Measurements from ENCODE around the gene NFS1. TPM values are rescaled to one million over a fixed set of nuclear protein-coding genes. Genes with fewer than 3 reads are reported as not detected.

The NFS1 gene
- total and polyA plus RNA-seq, 4 donors = 30.1 to 55.2 (median 46.1) TPM

DNA sequence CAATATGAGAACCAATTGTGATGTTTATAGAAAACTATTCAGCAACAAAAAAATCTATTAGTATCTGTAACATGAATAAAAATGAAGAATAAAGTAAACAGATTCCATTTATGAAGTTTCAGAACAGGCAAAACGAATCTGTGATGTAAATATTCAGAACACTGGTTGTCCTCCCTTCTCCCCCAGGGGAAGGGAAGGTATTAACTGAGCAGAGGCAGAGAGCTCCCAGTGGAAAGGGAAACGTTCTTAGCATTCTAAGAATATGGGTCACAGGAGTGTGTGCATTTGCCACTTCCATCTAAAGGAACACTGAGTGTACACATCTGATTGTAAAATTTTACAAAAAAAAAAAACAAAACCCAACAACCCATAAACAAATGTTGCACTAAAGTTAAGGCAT lies 60.4 kb downstream of the NFS1 start:
- H3K9ac ChIP-seq (ENCODE audit: low read depth in 1 of 2, low read length in 2 of 2) = no peak overlapping the region
- no peak for TF ChIP-seq REST (IDR thresholded peaks at IDR 0.05)
- no peak for TF ChIP-seq JUND (IDR thresholded peaks at IDR 0.05)
- TF ChIP-seq RXRA (IDR thresholded peaks at IDR 0.05) = no peak
- TF ChIP-seq EGR1 (IDR thresholded peaks at IDR 0.05; ENCODE audit: low read depth in 2 of 2) = no peak
- TF ChIP-seq FOXA1 (IDR thresholded peaks at IDR 0.05) = no peak
- no peak for TF ChIP-seq MAX (IDR thresholded peaks at IDR 0.05)
- TF ChIP-seq ATF3 (IDR thresholded peaks at IDR 0.05) = no peak
- TF ChIP-seq CTCF (IDR thresholded peaks at IDR 0.05; ENCODE audit: low read depth, low read length, missing input control) = no peak
- no peak for TF ChIP-seq YY1 (IDR thresholded peaks at IDR 0.05)
- TF ChIP-seq TAF1 (conservative IDR thresholded peaks at IDR 0.05) = no peak
- no peak for TF ChIP-seq ZBTB33 (IDR thresholded peaks at IDR 0.05)
- no peak for TF ChIP-seq RAD21 (IDR thresholded peaks at IDR 0.05)
- no peak for TF ChIP-seq GABPA (IDR thresholded peaks at IDR 0.05 in 1 of 2, conservative IDR thresholded peaks at IDR 0.05 in 1 of 2)
- no peak for TF ChIP-seq HNF4A (conservative IDR thresholded peaks at IDR 0.05)
- no peak for TF ChIP-seq NR2F2 (IDR thresholded peaks at IDR 0.05)
- TF ChIP-seq FOXA2 (IDR thresholded peaks at IDR 0.05) = no peak
- TF ChIP-seq HNF4G (IDR thresholded peaks at IDR 0.05) = no peak
- no peaks in the 10 kb centered on the region for H3K27me3 ChIP-seq (ENCODE audit: control insufficient read depth in 4 of 4, insufficient read depth in 4 of 4, low read length in 3 of 4)
- DNase-seq (ENCODE audit: low spot score) = no peak
- WGBS = 72% methylated on average over 2 of the region's 2 CpGs
- H3K27ac ChIP-seq (ENCODE audit: low read depth in 1 of 2, low read length in 2 of 2) = no peak overlapping the region
- H3K36me3 ChIP-seq (ENCODE audit: control insufficient read depth in 4 of 4, insufficient read depth in 3 of 4, low read depth in 1 of 4, low read length in 3 of 4) = no peaks in the 10 kb centered on the region
- H3K4me1 ChIP-seq (ENCODE audit: control insufficient read depth in 4 of 4, insufficient read depth in 4 of 4, low read length in 3 of 4) = peaks cover 0 to 14% (median 5%) of the 10 kb centered on the region in 4 donors
- H3K9me3 ChIP-seq (ENCODE audit: control insufficient read depth in 4 of 4, low read length in 3 of 4) = no peaks in the 10 kb centered on the region
- no peak overlapping the region for H3K4me3 ChIP-seq (ENCODE audit: low read depth in 1 of 3, low read length in 3 of 3)

GRCh38 chr20:35637276-35637675 lies 61.9 kb downstream of the NFS1 start:
- Histone ChIP-seq H3K4me3 (ENCODE audit: low read depth in 1 of 3, low read length in 3 of 3) (no peak overlapping the region), H3K27me3 (ENCODE audit: control insufficient read depth in 4 of 4, insufficient read depth in 4 of 4, low read length in 3 of 4) (no peaks in the 10 kb centered on the region), H3K4me1 (ENCODE audit: control insufficient read depth in 4 of 4, insufficient read depth in 4 of 4, low read length in 3 of 4) (peaks cover 0 to 14% (median 5%) of the 10 kb centered on the region in 4 donors), H3K27ac (ENCODE audit: low read depth in 1 of 2, low read length in 2 of 2) (no peak overlapping the region), H3K9me3 (ENCODE audit: control insufficient read depth in 4 of 4, low read length in 3 of 4) (no peaks in the 10 kb centered on the region), H3K36me3 (ENCODE audit: control insufficient read depth in 4 of 4, insufficient read depth in 3 of 4, low read depth in 1 of 4, low read length in 3 of 4) (peaks cover 0 to 1% (median 0%) of the 10 kb centered on the region in 4 donors), H3K9ac (ENCODE audit: low read depth in 1 of 2, low read length in 2 of 2) (no peak overlapping the region)
- 98% methylated on average over 6 of the region's 6 CpGs for WGBS
- TF ChIP-seq MAX (IDR thresholded peaks at IDR 0.05) (no peak), RXRA (IDR thresholded peaks at IDR 0.05) (no peak), TAF1 (conservative IDR thresholded peaks at IDR 0.05) (no peak), JUND (IDR thresholded peaks at IDR 0.05) (no peak), REST (IDR thresholded peaks at IDR 0.05) (no peak), SP1 (IDR thresholded peaks at IDR 0.05) (no peak), FOXA1 (IDR thresholded peaks at IDR 0.05) (no peak)
- DNase-seq (ENCODE audit: low spot score) = no peak

All from liver (tissue), 9 donors.